Bronchial epithelial cell (primary cell): Measurements from ENCODE around the gene DPYD. TPM values are rescaled to one million over a fixed set of nuclear protein-coding genes. Genes with fewer than 3 reads are reported as not detected.

ENCODE experiments used
- DNase-seq: peaks from one replicate; pipeline ENCODE4 v3.0.0-alpha.2; 2010; ENCODE audit warnings: low read depth
- FAIRE-seq: peaks from 2 replicates; lab custom pipeline; 2011; peaks lifted over from hg19 to GRCh38; lab: Jason Lieb, UNC
- H3K27me3 ChIP-seq: 2 replicates; pipeline ENCODE4 v1.5.1; 2011; ENCODE audit warnings: low read length; ENCODE audit not compliant: control insufficient read depth, insufficient read depth
- H3K36me3 ChIP-seq: 2 replicates; pipeline ENCODE4 v1.5.1; 2011; ENCODE audit warnings: low read length; ENCODE audit not compliant: control insufficient read depth, insufficient read depth
- H3K4me3 ChIP-seq: 2 replicates; pipeline ENCODE4 v1.5.1; 2011; ENCODE audit warnings: mild to moderate bottlenecking, low read depth, low read length, control low read depth
- total RNA-seq: library from RNA; depleted of rRNA; stranded (reverse); fragments of >200 nt; gene quantifications from 2 replicates; pipeline ENCODE4 v1.2.1, GENCODE V29; 2014
- TF ChIP-seq, protein P1 (sequence below): IDR thresholded peaks from 2 replicates; pipeline ENCODE4 v1.5.1; 2011; ENCODE audit warnings: mild to moderate bottlenecking, moderate library complexity, low read length, control low read depth, inconsistent platforms; ENCODE audit not compliant: insufficient read depth, severe bottlenecking

Gene DPYD
- total RNA-seq, 1 donor from 2014 or later, result 1.6 TPM

GRCh38 chr1:97849345-97850340 is 71.2 kb downstream of the DPYD start:
- no peak overlapping the region for H3K4me3 ChIP-seq
- FAIRE-seq, result no peak
- no peaks in the 10 kb centered on the region for H3K36me3 ChIP-seq
- TF ChIP-seq, protein P1, sequence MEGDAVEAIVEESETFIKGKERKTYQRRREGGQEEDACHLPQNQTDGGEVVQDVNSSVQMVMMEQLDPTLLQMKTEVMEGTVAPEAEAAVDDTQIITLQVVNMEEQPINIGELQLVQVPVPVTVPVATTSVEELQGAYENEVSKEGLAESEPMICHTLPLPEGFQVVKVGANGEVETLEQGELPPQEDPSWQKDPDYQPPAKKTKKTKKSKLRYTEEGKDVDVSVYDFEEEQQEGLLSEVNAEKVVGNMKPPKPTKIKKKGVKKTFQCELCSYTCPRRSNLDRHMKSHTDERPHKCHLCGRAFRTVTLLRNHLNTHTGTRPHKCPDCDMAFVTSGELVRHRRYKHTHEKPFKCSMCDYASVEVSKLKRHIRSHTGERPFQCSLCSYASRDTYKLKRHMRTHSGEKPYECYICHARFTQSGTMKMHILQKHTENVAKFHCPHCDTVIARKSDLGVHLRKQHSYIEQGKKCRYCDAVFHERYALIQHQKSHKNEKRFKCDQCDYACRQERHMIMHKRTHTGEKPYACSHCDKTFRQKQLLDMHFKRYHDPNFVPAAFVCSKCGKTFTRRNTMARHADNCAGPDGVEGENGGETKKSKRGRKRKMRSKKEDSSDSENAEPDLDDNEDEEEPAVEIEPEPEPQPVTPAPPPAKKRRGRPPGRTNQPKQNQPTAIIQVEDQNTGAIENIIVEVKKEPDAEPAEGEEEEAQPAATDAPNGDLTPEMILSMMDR, result no peak
- no peaks in the 10 kb centered on the region for H3K27me3 ChIP-seq
- peak; percentile 90 for DNase-seq

DNA sequence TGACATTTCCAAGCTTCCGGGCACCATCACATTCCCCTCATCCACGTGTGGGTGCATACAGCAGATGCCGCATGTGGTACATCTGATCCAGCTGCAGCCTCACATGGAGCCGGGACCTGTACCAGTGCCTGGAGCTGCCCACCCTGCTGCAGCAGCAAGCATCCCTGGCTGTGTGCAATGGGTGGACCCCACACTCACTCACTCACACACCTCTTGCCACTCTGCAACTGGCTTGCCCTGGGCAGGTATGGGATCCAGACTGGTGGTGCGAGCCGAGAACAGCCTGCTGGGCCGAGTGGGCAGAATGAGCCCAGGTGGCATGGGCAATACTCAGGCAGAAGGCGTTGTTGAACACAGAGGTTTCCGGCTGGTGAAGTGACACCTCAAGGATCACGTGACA is 75.0 kb downstream of the DPYD start:
- H3K36me3 ChIP-seq, result no peaks in the 10 kb centered on the region
- H3K4me3 ChIP-seq, result no peak overlapping the region
- H3K27me3 ChIP-seq, result no peaks in the 10 kb centered on the region
- TF ChIP-seq, protein P1, result no peak
- DNase-seq, result no peak
- peak; percentile 50 for FAIRE-seq

GRCh38 chr1:97844552-97845089 is 76.2 kb downstream of the DPYD start:
- Histone ChIP-seq H3K36me3 (no peaks in the 10 kb centered on the region), H3K4me3 (no peak overlapping the region), H3K27me3 (no peaks in the 10 kb centered on the region)
- DNase-seq, result no peak
- TF ChIP-seq, protein P1, result no peak
- no peak for FAIRE-seq

DNA sequence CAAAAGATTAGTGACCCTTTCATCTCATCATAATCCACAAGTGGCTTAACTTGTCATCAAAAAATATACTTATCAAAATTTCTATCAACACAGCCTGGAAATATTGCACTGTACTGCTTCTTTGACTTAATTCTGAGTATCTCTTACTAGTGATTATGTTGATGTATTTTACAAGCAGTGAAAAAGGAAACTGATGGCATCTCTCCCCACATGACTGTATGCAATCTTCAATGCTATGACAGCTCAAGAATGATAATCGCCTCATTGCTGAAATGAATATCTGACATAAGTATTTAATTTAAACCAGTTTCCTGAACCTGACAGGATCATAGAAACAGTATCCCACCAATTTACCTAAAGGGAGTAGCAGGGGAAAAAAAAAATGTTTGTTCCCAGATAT is 79.5 kb downstream of the DPYD start:
- Histone ChIP-seq H3K27me3 (no peaks in the 10 kb centered on the region), H3K4me3 (no peak overlapping the region), H3K36me3 (no peaks in the 10 kb centered on the region)
- FAIRE-seq (no peak), DNase-seq (no peak)
- TF ChIP-seq, protein P1, result no peak

DNA sequence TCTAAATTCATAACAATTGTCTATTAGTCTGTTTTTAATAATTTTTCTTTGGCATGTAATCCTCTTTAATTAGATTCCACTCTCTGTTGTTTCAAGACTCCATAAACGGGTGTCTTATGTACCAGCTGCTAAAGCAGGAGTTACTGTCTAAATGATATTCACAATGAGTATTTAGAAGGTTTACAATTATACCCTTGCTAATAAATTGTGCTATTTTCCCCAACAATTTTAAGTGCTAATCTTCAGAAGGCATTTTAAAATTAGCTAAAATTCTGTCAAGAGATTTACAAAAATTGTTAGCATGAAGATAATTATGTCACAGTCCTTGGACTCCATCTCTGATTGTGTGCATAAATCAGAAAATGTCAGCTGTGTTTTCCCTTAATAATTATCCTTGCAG is 83.7 kb downstream of the DPYD start:
- FAIRE-seq (no peak), DNase-seq (no peak)
- TF ChIP-seq, protein P1, result no peak
- no peaks in the 10 kb centered on the region for H3K27me3 ChIP-seq
- H3K4me3 ChIP-seq, result no peak overlapping the region
- no peaks in the 10 kb centered on the region for H3K36me3 ChIP-seq
